ENCODE measurements around the gene GLB1L3.

GLB1L3 gene

GRCh38 chr11:134231958-134232659, 44.1 kb upstream of the GLB1L3 start:
- Histone ChIP-seq H3K4me3 (replicated peaks; ENCODE audit: low read depth, low read length) (no peak overlapping the region), H3K36me3 (ENCODE audit: control insufficient read depth, insufficient read depth, low read length) (peaks cover 5% of the 10 kb centered on the region), H3K27me3 (replicated peaks; ENCODE audit: control insufficient read depth, insufficient read depth, low read length) (no peaks in the 10 kb centered on the region)
- TF ChIP-seq CTCF (IDR thresholded peaks at IDR 0.05; ENCODE audit: insufficient read depth, low read length, poor library complexity, severe bottlenecking) = no peak
- DNase-seq (ENCODE audit: extremely low read depth, insufficient read length) = no peak

GRCh38 chr11:134233729-134234179, 42.4 kb upstream of the GLB1L3 start:
- Histone ChIP-seq H3K27me3 (replicated peaks; ENCODE audit: control insufficient read depth, insufficient read depth, low read length) (no peaks in the 10 kb centered on the region), H3K36me3 (ENCODE audit: control insufficient read depth, insufficient read depth, low read length) (peaks cover 5% of the 10 kb centered on the region), H3K4me3 (replicated peaks; ENCODE audit: low read depth, low read length) (no peak overlapping the region)
- DNase-seq (ENCODE audit: extremely low read depth, insufficient read length) = no peak
- no peak for TF ChIP-seq CTCF (IDR thresholded peaks at IDR 0.05; ENCODE audit: insufficient read depth, low read length, poor library complexity, severe bottlenecking)

GRCh38 chr11:134235399-134235798, 40.8 kb upstream of the GLB1L3 start:
- H3K4me3 ChIP-seq (replicated peaks; ENCODE audit: low read depth, low read length) = no peak overlapping the region
- TF ChIP-seq CTCF (IDR thresholded peaks at IDR 0.05; ENCODE audit: insufficient read depth, low read length, poor library complexity, severe bottlenecking) = no peak
- H3K36me3 ChIP-seq (ENCODE audit: control insufficient read depth, insufficient read depth, low read length) = peaks cover 6% of the 10 kb centered on the region
- no peaks in the 10 kb centered on the region for H3K27me3 ChIP-seq (replicated peaks; ENCODE audit: control insufficient read depth, insufficient read depth, low read length)
- no peak for DNase-seq (ENCODE audit: extremely low read depth, insufficient read length)

GRCh38 chr11:134236834-134237556, 39.2 kb upstream of the GLB1L3 start:
- no peak for DNase-seq (ENCODE audit: extremely low read depth, insufficient read length)

GRCh38 chr11:134237557-134237922, 38.6 kb upstream of the GLB1L3 start:
- no peak overlapping the region for H3K4me3 ChIP-seq (replicated peaks; ENCODE audit: low read depth, low read length)
- no peaks in the 10 kb centered on the region for H3K27me3 ChIP-seq (replicated peaks; ENCODE audit: control insufficient read depth, insufficient read depth, low read length)
- DNase-seq (ENCODE audit: extremely low read depth, insufficient read length) = no peak
- H3K36me3 ChIP-seq (ENCODE audit: control insufficient read depth, insufficient read depth, low read length) = peaks cover 8% of the 10 kb centered on the region
- no peak for TF ChIP-seq CTCF (IDR thresholded peaks at IDR 0.05; ENCODE audit: insufficient read depth, low read length, poor library complexity, severe bottlenecking)

More at GRCh38 chr11:134236834-134237556, 39.2 kb upstream of the GLB1L3 start:
- H3K4me3 ChIP-seq (replicated peaks; ENCODE audit: low read depth, low read length) = no peak overlapping the region
- TF ChIP-seq CTCF (IDR thresholded peaks at IDR 0.05; ENCODE audit: insufficient read depth, low read length, poor library complexity, severe bottlenecking) = no peak
- H3K27me3 ChIP-seq (replicated peaks; ENCODE audit: control insufficient read depth, insufficient read depth, low read length) = no peaks in the 10 kb centered on the region
- H3K36me3 ChIP-seq (ENCODE audit: control insufficient read depth, insufficient read depth, low read length) = peaks cover 8% of the 10 kb centered on the region

All from GM06990 (cell line).